Glutamatergic neuron (in vitro differentiated cells): ENCODE measurements around the gene CADM1. TPM values are rescaled to one million over a fixed set of nuclear protein-coding genes. Genes with fewer than 3 reads are reported as not detected.
A peak's percentile ranks its signal among the peaks of the same experiment; 100 is the strongest.

ENCODE experiments used
- DNase-seq: peaks from one replicate; pipeline ENCODE4 v3.0.0; 2022
- H3K27ac Mint-ChIP-seq: one replicate; pipeline ENCODE4 v1.8.0; 2020; ENCODE audit warnings: mild to moderate bottlenecking, mixed read lengths, inconsistent platforms; ENCODE audit not compliant: unreplicated experiment
- H3K27me3 Mint-ChIP-seq: one replicate; pipeline ENCODE4 v1.8.0; 2020; ENCODE audit warnings: mild to moderate bottlenecking, moderate library complexity, mixed read lengths, inconsistent platforms; ENCODE audit not compliant: unreplicated experiment
- H3K36me3 Mint-ChIP-seq: one replicate; pipeline ENCODE4 v1.8.0; 2020; ENCODE audit warnings: mild to moderate bottlenecking, mixed read lengths, inconsistent platforms; ENCODE audit not compliant: unreplicated experiment
- H3K4me1 Mint-ChIP-seq: one replicate; pipeline ENCODE4 v1.8.0; 2020; ENCODE audit warnings: mild to moderate bottlenecking, low read depth, mixed read lengths, inconsistent platforms; ENCODE audit not compliant: unreplicated experiment
- H3K4me3 Mint-ChIP-seq: one replicate; pipeline ENCODE4 v1.8.0; 2020; ENCODE audit warnings: mild to moderate bottlenecking, mixed read lengths, inconsistent platforms; ENCODE audit not compliant: unreplicated experiment
- H3K9me3 Mint-ChIP-seq: one replicate; pipeline ENCODE4 v1.8.0; 2020; ENCODE audit warnings: mild to moderate bottlenecking, moderate library complexity, mixed read lengths, inconsistent platforms; ENCODE audit not compliant: unreplicated experiment
- total RNA-seq: library from RNA; stranded (reverse); fragmentation: NEBNext Ultra II Directional; extraction: Animal tissue kit (Norgen Biotek cat#: 25700); gene quantifications from one replicate; pipeline ENCODE4 v1.2.1, GENCODE V29; 2021; ENCODE audit not compliant: unreplicated experiment
- TF ChIP-seq, protein P1 (sequence below): fragments of 200-600 bp; sonication (generic); IDR thresholded peaks from one replicate; pipeline ENCODE4 v1.5.0; 2021; ENCODE audit not compliant: partially characterized antibody, unreplicated experiment

The CADM1 gene
- total RNA-seq, 1 donor from 2014 or later = 1,339 TPM

DNA sequence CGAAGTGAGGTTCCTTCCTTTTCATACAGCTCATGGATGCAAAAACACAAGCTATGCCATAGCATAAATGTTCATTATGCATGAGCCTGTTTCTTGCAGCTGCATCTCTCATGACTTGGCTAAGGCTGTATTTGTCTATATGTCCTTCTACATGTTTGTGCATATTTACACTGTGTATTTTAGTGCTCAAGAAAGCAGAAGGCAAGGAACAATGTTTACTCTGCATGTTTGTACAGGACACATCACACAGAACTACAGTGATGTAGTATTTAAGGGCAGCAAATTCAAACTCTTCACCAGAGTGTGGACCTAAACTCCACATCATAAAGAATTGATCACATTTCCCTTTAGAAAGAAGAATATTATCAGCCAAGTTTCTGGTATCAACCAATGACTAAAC lies 170.3 kb downstream of the CADM1 start:
- peaks cover 34% of the 10 kb centered on the region for H3K4me1 Mint-ChIP-seq
- peaks cover 8% of the 10 kb centered on the region for H3K27me3 Mint-ChIP-seq

DNA sequence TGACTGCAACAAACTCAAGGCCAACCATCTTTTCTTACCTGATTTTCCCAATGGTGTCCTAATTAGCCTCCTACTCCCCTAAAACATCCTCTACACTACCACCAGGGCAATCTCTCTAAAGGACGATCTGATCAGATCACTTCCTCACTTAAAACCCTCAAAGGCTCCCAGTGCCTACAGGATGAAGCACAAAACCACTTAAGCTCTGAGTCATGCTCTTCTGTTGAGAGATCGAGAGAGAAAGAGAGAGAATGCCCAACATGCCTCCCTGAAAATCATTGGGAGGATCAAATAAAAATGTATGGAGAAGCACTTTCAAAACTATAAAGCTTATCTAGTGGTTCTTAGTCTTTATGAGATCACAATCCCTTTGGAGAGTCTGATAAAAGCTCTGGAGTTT lies 171.1 kb downstream of the CADM1 start:
- peaks cover 33% of the 10 kb centered on the region for H3K4me1 Mint-ChIP-seq
- no peak for DNase-seq
- H3K27ac Mint-ChIP-seq = no peak overlapping the region
- peaks cover 6% of the 10 kb centered on the region for H3K27me3 Mint-ChIP-seq
- no peak overlapping the region for H3K4me3 Mint-ChIP-seq
- peaks cover 15% of the 10 kb centered on the region for H3K9me3 Mint-ChIP-seq
- H3K36me3 Mint-ChIP-seq = peaks cover 4% of the 10 kb centered on the region
- TF ChIP-seq, protein P1, sequence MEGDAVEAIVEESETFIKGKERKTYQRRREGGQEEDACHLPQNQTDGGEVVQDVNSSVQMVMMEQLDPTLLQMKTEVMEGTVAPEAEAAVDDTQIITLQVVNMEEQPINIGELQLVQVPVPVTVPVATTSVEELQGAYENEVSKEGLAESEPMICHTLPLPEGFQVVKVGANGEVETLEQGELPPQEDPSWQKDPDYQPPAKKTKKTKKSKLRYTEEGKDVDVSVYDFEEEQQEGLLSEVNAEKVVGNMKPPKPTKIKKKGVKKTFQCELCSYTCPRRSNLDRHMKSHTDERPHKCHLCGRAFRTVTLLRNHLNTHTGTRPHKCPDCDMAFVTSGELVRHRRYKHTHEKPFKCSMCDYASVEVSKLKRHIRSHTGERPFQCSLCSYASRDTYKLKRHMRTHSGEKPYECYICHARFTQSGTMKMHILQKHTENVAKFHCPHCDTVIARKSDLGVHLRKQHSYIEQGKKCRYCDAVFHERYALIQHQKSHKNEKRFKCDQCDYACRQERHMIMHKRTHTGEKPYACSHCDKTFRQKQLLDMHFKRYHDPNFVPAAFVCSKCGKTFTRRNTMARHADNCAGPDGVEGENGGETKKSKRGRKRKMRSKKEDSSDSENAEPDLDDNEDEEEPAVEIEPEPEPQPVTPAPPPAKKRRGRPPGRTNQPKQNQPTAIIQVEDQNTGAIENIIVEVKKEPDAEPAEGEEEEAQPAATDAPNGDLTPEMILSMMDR = no peak

More for the DNA sequence above, 170.3 kb downstream of the CADM1 start:
- no peak for DNase-seq
- Mint-ChIP-seq H3K27ac (no peak overlapping the region), H3K36me3 (peaks cover 4% of the 10 kb centered on the region), H3K9me3 (peaks cover 18% of the 10 kb centered on the region), H3K4me3 (no peak overlapping the region)
- TF ChIP-seq, protein P1 = no peak

DNA sequence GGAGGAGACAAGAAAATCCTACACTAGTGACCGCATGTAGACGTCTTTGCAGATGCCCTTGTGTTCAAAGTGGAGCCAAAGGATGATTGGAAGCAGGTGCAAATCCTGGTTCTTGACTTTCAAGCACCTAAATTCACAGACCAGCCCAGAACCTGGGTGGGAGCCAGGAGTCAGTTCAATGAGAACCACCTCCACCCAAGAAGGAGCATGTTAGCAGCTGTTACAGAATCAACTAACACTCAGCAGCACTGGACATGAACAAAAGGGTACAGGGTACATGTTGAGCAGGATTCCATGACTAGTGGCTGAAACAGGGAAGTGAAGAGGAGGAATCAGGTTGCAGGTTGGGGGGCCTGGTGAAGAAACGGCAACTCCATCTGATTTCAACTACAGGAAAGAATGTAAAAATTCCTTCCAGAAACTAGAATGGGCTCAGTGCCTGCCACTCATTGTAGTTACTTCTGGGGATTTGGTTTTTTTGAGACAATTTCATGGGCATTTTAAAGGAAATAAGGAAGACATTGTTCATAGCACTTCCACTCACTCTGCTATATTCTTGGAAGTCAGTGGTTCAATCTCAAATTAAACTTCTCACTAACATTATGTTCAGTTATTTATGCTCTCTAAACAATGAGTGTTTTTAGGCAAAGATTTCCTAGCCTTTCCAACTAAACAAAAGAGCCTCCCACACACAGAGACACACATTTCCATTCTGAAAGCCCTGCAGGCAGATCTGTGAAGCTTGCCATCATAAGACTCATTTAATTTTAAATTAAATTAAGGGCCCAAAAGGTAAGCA lies 173.3 kb downstream of the CADM1 start:
- Mint-ChIP-seq H3K4me1 (peaks cover 26% of the 10 kb centered on the region), H3K4me3 (no peak overlapping the region), H3K27me3 (peaks cover 6% of the 10 kb centered on the region), H3K36me3 (peaks cover 4% of the 10 kb centered on the region), H3K27ac (no peak overlapping the region), H3K9me3 (peaks cover 12% of the 10 kb centered on the region)
- DNase-seq = no peak
- TF ChIP-seq, protein P1 = no peak

DNA sequence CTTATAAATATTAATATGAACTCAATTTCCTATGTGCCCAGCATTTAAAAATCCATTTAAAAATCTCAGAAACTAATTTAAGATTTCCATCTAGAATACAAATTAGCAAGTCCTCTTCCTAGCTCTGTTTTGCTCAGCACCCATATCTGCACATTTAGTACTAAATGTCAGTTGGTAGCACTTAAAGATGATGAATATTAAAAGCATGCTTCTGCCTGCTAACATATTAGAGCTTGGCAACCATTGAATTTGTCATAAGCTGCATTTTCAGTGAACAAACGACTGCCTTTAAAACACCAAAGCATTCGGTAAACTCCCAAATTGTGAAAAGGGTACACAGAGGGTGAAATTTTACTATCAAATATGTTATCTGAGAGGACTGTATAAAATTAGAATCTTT lies 177.7 kb downstream of the CADM1 start:
- DNase-seq = no peak
- TF ChIP-seq, protein P1 = no peak
- no peak overlapping the region for H3K4me3 Mint-ChIP-seq
- no peak overlapping the region for H3K27ac Mint-ChIP-seq
- peaks cover 4% of the 10 kb centered on the region for H3K36me3 Mint-ChIP-seq
- peaks cover 50% of the 10 kb centered on the region for H3K4me1 Mint-ChIP-seq
- H3K27me3 Mint-ChIP-seq = peaks cover 13% of the 10 kb centered on the region
- peaks cover 16% of the 10 kb centered on the region for H3K9me3 Mint-ChIP-seq

DNA sequence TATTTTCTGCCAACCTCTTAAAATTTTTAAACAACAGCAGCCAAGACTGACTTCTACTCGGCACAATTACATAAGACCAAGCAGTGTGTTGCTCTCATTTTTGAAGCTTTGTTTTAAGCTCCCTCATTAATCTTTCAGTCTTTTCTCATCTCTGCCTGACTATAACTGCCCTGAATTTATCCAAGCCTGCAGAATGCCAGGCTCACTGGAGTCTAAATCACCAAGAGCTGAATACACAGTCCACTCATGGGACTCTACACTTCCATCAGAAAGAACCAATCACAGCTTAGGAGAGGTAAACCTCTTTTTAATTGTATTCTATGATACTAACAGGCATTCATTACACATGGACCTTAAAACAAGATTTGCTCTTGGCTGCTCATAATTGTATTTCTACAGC lies 178.7 kb downstream of the CADM1 start:
- peaks cover 51% of the 10 kb centered on the region for H3K4me1 Mint-ChIP-seq
- H3K4me3 Mint-ChIP-seq = peak overlapping the region; percentile 66
- H3K36me3 Mint-ChIP-seq = peaks cover 4% of the 10 kb centered on the region
- peaks cover 13% of the 10 kb centered on the region for H3K27me3 Mint-ChIP-seq
- TF ChIP-seq, protein P1 = no peak
- peak overlapping the region; percentile 76 for H3K27ac Mint-ChIP-seq
- H3K9me3 Mint-ChIP-seq = peaks cover 16% of the 10 kb centered on the region
- no peak for DNase-seq
